Stimulated activated naive CD8-positive, alpha-beta T cell treated with anti-CD3 and anti-CD28 coated beads, Interleukin-15, Interleukin-2, amounts not matched to agents 100 ng/mL and 50 ng/mL, for 24 hours (primary cell): ENCODE measurements around the gene AKR1C2.
"Not testable (repeated sequence)": the region's sequence is repeated elsewhere in the genome, so short reads cannot be mapped to it uniquely, and the experiment has no call there.

ENCODE experiments used
- H3K27ac Mint-ChIP-seq: one replicate; pipeline ENCODE4 v1.8.0; 2021; ENCODE audit warnings: mild to moderate bottlenecking, mixed read lengths
- H3K27me3 Mint-ChIP-seq: one replicate; pipeline ENCODE4 v1.8.0; 2021; ENCODE audit warnings: mixed read lengths
- H3K36me3 Mint-ChIP-seq: one replicate; pipeline ENCODE4 v1.8.0; 2021; ENCODE audit warnings: low read depth, mixed read lengths
- H3K4me1 Mint-ChIP-seq: one replicate; pipeline ENCODE4 v1.8.0; 2021; ENCODE audit warnings: low read depth, mixed read lengths
- H3K4me3 Mint-ChIP-seq: one replicate; pipeline ENCODE4 v1.8.0; 2021; ENCODE audit warnings: mild to moderate bottlenecking, mixed read lengths
- H3K9me3 Mint-ChIP-seq: one replicate; pipeline ENCODE4 v1.8.0; 2021; ENCODE audit warnings: mixed read lengths

Gene AKR1C2

DNA sequence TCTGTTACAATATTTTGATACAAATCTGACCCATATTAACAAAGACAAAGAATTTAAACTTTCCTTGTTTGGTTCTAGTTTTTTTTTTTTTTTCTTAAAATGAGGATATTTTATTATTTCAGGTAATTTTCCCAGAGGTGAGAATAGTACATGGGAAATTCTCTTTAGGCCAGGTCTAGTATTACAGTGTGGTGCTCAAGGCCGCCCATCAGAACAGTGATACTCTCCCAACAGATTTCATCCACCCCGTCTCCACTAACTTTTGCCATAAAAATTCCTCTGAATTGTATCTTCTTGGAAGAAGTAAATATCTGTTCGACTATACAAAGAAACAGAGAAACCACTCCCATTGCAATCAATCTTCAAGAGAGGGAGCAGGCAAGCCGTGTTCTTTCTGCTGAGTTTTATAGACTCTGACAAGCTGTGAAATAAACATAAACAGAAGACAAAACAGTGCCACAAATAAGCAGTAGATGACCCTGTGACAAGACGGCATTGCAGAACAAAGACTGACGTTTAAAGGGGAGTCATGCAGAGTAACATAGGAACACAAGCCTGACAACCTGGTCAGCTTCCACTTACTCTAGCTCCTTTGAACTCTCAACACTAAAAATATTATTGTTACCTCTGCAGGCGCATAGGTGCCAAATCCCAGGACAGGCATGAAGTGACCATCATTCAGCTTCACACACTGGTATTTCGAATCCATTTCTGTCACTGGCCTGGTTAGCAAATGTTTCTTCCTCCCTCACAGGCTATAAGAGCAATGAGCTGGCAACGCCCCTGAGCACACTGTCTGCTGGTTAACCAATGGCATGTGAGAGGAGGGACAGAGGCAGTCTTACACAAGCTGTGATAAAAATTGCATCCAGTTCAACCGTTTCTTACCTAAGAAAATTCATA, at the start of gene AKR1C2:
TSS of gene AKR1C2 (minus strand) at position 731 of the 903 bp plus-strand sequence. CDS start at position 709, 22 bp downstream.
- H3K27me3 Mint-ChIP-seq, H3K4me1 Mint-ChIP-seq, H3K27ac Mint-ChIP-seq, H3K4me3 Mint-ChIP-seq, H3K36me3 Mint-ChIP-seq, H3K9me3 Mint-ChIP-seq: not testable (repeated sequence)

DNA sequence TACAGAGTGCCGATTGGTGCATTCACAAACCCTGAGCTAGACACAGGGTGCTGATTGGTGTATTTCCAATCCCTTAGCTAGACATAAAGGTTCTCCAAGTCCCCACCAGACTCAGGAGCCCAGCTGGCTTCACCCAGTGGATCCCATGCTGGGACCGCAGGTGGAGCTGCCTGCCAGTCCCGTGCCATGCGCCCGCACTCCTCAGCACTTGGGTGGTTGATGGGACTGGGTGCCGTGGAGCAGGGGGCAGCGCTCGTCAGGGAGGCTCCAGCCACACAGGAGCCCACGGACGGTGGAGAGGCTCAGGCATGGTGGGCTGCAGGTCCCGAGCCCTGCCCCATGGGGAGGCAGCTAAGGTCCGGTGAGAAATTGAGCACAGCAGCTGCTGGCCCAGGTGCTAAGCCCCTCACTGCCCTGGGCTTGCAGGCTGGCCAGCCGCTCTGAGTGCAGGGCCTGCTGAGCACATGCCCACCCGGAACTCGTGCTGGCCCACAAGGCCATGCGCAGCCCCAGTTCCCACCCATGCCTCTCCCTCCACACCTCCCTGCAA, 49.4 kb upstream of the AKR1C2 start:
- H3K36me3 Mint-ChIP-seq, H3K27ac Mint-ChIP-seq, H3K27me3 Mint-ChIP-seq, H3K9me3 Mint-ChIP-seq, H3K4me3 Mint-ChIP-seq, H3K4me1 Mint-ChIP-seq: not testable (repeated sequence)

DNA sequence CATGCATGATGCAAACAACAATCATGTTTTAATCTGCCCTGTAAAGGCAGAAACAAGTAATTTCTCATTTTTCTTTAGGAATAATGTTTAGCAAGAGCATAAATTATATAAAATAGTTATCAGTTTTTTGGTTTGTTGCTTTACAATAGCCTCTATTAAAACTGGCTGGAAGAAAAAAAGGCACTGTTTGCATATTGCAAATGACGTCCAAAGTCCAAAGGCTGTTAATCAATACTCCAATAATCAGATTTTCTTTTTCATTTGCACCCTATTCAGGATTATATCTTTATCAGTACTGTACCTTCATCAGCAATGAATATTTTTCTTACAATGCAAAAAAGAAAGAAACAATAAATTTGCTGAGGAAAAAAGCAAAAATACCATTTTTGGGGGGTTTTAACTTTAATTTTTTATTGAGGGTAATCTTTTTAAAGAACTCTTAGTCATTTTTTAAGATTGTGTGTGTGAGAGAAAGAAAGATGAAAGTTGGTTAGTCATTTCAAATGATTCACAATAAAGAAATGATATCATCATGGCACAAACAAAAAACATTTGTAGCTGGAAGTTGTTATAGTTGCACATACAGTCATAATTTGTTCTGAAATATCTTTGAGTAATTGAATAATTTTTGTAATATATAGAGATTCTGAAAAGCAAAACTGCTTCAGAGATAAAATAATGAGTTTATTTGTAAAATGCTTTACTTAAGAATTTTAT, 44.4 kb upstream of the AKR1C2 start:
- no peaks in the 10 kb centered on the region for H3K4me1 Mint-ChIP-seq
- no peak overlapping the region for H3K27ac Mint-ChIP-seq
- no peaks in the 10 kb centered on the region for H3K36me3 Mint-ChIP-seq
- no peaks in the 10 kb centered on the region for H3K27me3 Mint-ChIP-seq
- H3K9me3 Mint-ChIP-seq: no peaks in the 10 kb centered on the region
- no peak overlapping the region for H3K4me3 Mint-ChIP-seq

DNA sequence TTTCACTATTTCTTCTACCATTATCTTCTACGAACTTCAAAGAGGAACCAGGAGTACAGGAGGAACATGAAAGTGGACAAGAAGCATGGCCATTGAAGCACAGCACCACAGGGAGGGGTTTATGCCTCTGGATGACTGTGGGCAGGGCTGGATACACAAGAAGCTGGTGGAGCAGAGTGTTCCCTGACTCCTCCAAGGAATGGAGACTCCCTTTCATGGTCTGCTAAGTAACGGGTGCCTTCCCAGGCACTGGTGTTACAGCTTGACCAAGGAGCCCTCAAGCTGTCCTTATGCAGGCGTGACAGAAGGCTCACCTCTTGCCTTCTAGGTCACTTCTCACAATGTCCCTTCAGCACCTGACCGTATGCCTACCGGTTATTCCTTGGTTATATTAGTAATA, 43.4 kb upstream of the AKR1C2 start:
- H3K36me3 Mint-ChIP-seq, H3K27me3 Mint-ChIP-seq, H3K27ac Mint-ChIP-seq, H3K4me1 Mint-ChIP-seq, H3K4me3 Mint-ChIP-seq, H3K9me3 Mint-ChIP-seq: not testable (repeated sequence)

DNA sequence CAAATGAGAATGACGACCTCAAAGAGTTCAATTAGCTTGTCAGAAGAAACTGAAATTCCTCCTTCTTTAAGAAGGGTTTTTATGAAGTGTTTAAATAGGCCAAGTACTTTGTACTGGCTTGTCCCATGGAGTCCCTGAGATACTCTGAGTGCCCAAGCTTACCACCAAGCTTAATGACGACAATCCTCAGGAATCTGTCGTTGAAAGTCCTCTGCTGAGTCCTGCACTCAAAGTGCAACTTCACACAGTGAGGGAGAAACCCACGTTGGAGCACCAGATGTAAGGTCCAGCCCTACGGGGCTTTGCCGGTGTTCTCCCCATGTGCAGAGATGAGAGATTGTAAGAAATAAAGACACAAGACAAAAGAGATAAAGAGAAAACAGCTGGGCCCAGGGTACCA, 42.8 kb upstream of the AKR1C2 start:
- no peaks in the 10 kb centered on the region for H3K4me1 Mint-ChIP-seq
- no peak overlapping the region for H3K4me3 Mint-ChIP-seq
- H3K9me3 Mint-ChIP-seq: no peaks in the 10 kb centered on the region
- H3K27me3 Mint-ChIP-seq: no peaks in the 10 kb centered on the region
- H3K27ac Mint-ChIP-seq: no peak overlapping the region
- H3K36me3 Mint-ChIP-seq: no peaks in the 10 kb centered on the region

DNA sequence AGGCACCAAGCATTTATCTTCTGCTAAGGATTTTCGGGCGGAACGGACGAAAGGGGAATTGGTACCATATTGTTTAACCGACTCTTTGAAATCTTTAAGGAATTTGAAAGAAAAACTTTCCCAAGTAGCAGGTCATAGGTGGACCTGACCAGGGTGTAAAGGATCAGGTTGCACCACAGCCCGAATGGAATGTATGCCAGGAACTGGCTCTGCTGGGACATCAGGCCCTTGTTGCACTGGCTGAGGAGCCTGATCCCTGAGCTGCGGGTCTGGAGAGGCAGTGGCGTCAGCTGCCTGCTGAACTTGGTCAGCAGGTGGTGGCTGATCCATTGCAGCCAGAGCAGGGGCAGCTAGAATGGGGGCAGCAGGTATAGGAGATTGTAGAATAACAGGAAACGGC, 41.4 kb upstream of the AKR1C2 start:
- no peak overlapping the region for H3K27ac Mint-ChIP-seq
- H3K36me3 Mint-ChIP-seq: no peaks in the 10 kb centered on the region
- H3K4me3 Mint-ChIP-seq: no peak overlapping the region
- H3K27me3 Mint-ChIP-seq: no peaks in the 10 kb centered on the region
- no peaks in the 10 kb centered on the region for H3K9me3 Mint-ChIP-seq
- no peaks in the 10 kb centered on the region for H3K4me1 Mint-ChIP-seq

DNA sequence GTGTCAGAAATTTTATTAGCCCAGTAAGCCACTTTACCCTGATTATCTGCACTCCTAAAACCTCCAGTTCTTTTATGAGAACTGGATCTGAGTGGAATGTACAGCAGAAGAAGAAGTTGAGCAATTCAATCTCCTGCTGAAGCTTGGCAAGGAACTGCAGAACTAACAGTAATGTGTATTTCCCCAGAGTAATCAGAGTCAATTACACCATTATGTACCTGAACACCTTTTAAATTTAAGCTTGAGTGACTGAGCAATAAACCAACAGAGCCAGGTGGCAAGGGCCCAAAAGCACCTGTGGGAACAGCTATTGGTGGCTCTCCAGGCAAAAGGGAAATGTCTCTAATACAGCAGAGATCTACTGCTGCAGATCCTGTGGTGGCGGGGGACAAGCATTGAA, 40.1 kb upstream of the AKR1C2 start:
- Mint-ChIP-seq H3K27me3 (no peaks in the 10 kb centered on the region), H3K9me3 (no peaks in the 10 kb centered on the region), H3K4me1 (no peaks in the 10 kb centered on the region), H3K4me3 (no peak overlapping the region), H3K27ac (no peak overlapping the region), H3K36me3 (no peaks in the 10 kb centered on the region)

DNA sequence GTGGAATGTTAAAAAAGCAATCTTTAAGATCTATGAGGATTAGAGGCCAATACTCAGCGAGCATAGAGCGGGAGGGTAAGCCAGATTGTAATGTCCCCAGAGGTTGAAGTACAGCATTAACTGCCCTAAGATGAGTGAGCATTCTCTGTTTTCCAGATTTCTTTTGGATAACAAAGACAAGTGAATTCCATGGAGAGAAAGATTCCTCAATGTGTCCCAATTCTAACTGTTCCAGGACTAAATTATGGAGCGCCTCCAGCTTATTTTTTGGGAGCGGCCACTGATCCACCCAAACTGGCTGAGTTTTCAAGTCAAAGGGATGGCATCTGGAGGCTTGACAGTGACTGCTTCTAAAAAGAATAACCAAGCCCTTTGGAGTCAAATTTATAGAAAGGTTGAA, 39.3 kb upstream of the AKR1C2 start:
- Mint-ChIP-seq H3K9me3 (no peaks in the 10 kb centered on the region), H3K27me3 (no peaks in the 10 kb centered on the region), H3K27ac (no peak overlapping the region), H3K4me1 (no peaks in the 10 kb centered on the region), H3K4me3 (no peak overlapping the region), H3K36me3 (no peaks in the 10 kb centered on the region)

DNA sequence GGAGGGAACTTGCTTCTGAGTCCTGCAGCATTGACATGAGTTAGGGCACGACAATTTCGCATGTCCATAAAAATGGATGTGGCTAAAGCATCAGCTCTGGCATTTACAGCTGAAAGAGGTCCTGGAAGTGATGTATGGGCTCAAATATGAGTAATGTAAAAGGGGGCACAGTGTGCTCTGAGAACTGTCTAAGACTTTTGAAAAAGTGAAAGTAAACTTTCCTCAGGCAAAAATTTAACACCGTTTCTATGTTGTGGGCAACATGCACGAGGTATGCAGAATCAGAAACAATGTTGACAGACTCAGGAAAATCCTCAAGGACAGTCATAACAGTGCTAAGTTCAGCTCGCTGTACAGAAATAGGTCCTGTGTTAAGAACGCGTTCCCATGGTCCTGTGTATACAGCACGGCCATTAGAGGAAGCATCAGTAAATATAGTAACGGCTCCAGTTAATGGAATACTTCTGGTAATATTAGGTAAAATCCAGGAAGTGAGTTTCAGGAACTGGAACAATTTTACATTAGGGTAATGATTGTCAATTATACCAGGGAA, 37.9 kb upstream of the AKR1C2 start:
- no peak overlapping the region for H3K4me3 Mint-ChIP-seq
- H3K4me1 Mint-ChIP-seq: no peaks in the 10 kb centered on the region
- no peaks in the 10 kb centered on the region for H3K27me3 Mint-ChIP-seq
- H3K9me3 Mint-ChIP-seq: no peaks in the 10 kb centered on the region
- H3K36me3 Mint-ChIP-seq: no peaks in the 10 kb centered on the region
- H3K27ac Mint-ChIP-seq: no peak overlapping the region

DNA sequence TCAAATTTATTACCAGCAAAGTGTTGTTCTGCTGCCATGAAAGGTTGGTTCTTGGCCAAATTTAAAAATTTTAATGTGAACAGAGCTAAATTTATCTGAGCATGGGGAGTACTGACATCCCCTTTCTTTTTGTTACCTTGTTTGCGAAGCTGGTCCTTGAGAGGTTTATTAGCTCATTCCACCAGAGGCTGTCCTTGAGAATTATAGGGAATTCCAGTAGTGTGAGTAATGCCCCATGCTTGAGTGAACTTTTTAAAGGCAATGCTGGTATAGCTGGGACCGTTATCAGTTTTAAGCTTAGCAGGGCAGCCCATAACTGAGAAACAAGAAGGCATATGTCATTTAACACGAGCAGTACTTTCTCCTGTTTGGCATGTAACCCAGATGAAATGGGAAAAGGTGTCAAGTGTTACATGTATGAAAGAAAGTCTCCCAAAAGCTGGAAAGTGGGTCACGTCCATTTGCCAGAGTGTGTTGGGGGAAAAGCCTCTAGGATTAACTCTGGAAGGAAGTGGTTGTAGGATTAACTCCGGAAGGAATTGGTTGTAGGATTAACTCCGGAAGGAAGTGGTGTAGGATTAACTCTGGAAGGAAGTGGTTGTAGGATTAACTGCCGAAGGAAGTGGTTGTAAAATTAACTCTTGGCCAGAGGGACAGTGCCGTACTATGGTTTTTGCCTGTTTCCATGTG, 37.3 kb upstream of the AKR1C2 start:
- H3K36me3 Mint-ChIP-seq: no peaks in the 10 kb centered on the region
- H3K4me1 Mint-ChIP-seq: no peaks in the 10 kb centered on the region

DNA sequence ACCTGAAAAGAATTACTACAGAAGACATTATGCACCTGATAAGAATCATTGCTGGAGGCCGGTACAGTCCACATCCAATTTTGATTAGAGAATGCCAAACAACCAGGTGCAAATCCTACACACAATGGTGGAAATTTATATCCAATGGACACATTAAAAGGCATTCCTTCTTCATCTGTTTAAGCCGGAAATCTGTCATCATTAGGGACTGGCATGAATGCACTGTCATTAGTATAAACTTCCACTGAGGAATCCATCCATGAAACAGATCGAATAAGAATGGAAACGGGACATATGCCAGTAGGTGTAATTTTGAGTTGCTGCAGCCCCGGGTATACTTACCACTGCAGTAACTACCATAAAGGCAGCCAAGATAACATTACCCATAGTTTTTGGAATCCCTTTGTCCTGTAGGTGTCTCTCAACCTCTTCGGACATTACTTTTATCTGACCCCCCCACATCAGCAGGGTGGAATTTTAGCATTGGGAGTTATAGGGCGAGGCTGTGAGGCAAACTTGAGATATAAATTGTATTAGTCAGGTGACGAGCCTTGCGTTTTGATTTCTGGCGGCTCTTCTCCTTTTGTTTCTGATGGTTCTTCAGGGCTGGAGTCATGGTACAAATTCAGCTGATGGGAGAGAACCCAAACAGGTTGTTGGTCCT, 36.5 kb upstream of the AKR1C2 start:
- no peaks in the 10 kb centered on the region for H3K36me3 Mint-ChIP-seq
- H3K9me3 Mint-ChIP-seq: peaks cover 7% of the 10 kb centered on the region
- no peaks in the 10 kb centered on the region for H3K27me3 Mint-ChIP-seq
- H3K27ac Mint-ChIP-seq: no peak overlapping the region
- no peaks in the 10 kb centered on the region for H3K4me1 Mint-ChIP-seq
- H3K4me3 Mint-ChIP-seq: no peak overlapping the region

More for the DNA sequence above, 37.3 kb upstream of the AKR1C2 start:
- H3K9me3 Mint-ChIP-seq: no peaks in the 10 kb centered on the region
- no peaks in the 10 kb centered on the region for H3K27me3 Mint-ChIP-seq
- no peak overlapping the region for H3K27ac Mint-ChIP-seq
- H3K4me3 Mint-ChIP-seq: no peak overlapping the region

DNA sequence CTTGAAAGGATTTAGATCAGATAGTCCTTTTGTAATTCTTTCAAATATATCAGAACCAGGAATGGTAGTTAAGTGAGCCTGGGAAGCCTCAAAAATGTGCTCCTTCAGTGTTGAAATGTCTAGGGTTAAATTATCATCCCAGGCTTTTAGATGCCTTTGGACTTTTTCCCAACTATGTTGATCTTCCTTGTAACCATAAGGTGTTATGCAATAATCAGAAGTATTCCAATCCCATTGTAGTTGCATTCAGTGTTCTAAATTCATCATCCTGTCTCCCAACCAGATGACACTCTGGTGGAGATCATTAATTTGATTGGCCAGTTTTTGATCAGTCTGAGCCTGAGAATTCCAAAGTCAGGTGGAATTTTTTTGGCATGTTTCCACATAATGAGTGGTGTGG, 35.1 kb upstream of the AKR1C2 start:
- Mint-ChIP-seq H3K27ac (no peak overlapping the region), H3K9me3 (peaks cover 14% of the 10 kb centered on the region), H3K27me3 (no peaks in the 10 kb centered on the region), H3K4me1 (no peaks in the 10 kb centered on the region), H3K36me3 (no peaks in the 10 kb centered on the region), H3K4me3 (no peak overlapping the region)

DNA sequence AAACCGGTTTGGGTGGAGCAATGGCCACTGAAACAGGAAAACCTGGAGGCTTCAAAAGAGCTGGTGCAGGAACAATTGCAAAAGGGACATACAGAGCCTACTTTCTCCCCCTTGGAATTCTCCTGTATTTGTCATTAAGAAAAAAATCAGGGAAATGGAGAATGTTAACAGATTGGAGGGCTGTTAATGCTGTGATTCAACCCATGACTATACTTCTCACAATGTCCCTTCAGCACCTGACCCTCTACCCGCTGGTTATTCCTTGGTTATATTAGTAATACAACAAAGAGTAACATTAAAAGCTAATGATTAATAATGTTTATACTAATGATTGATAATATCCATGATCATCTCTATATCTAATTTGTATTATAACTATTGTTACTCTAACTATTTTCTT, 34.4 kb upstream of the AKR1C2 start:
- H3K4me1 Mint-ChIP-seq: no peaks in the 10 kb centered on the region
- no peak overlapping the region for H3K27ac Mint-ChIP-seq
- peaks cover 15% of the 10 kb centered on the region for H3K9me3 Mint-ChIP-seq
- H3K36me3 Mint-ChIP-seq: no peaks in the 10 kb centered on the region
- no peaks in the 10 kb centered on the region for H3K27me3 Mint-ChIP-seq
- no peak overlapping the region for H3K4me3 Mint-ChIP-seq

DNA sequence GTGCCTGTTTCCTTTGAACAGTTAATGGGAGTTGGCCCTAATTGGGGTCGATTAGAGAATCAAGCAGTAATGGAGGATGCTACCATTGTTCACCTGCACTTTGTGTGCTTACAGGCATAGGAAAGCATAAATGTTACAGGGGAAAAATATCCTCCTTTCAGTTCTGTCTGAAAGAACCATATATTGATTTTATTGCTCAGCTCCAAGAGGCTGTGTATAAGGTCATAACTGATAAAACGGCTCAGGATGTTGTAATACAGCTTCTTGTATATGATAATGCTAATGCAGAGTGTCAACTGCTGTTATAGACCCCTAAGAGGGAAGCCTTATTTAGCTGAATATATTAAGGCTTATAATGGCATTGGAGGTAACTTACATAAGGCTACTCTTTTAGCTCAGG, 32.9 kb upstream of the AKR1C2 start:
- no peak overlapping the region for H3K4me3 Mint-ChIP-seq
- no peak overlapping the region for H3K27ac Mint-ChIP-seq
- H3K27me3 Mint-ChIP-seq: no peaks in the 10 kb centered on the region
- H3K4me1 Mint-ChIP-seq: no peaks in the 10 kb centered on the region
- H3K9me3 Mint-ChIP-seq: peaks cover 18% of the 10 kb centered on the region
- no peaks in the 10 kb centered on the region for H3K36me3 Mint-ChIP-seq
